NCI-H226 (cell line): ENCODE measurements around the gene HARS2.
A peak's percentile ranks its signal among the peaks of the same experiment; 100 is the strongest.
"Not testable (repeated sequence)": the region's sequence is repeated elsewhere in the genome, so short reads cannot be mapped to it uniquely, and the experiment has no call there.

Experiments used
- DNase-seq: peaks from one replicate; pipeline ENCODE4 v3.0.0-alpha.2; 2015

The HARS2 gene, protein sequence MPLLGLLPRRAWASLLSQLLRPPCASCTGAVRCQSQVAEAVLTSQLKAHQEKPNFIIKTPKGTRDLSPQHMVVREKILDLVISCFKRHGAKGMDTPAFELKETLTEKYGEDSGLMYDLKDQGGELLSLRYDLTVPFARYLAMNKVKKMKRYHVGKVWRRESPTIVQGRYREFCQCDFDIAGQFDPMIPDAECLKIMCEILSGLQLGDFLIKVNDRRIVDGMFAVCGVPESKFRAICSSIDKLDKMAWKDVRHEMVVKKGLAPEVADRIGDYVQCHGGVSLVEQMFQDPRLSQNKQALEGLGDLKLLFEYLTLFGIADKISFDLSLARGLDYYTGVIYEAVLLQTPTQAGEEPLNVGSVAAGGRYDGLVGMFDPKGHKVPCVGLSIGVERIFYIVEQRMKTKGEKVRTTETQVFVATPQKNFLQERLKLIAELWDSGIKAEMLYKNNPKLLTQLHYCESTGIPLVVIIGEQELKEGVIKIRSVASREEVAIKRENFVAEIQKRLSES

DNA sequence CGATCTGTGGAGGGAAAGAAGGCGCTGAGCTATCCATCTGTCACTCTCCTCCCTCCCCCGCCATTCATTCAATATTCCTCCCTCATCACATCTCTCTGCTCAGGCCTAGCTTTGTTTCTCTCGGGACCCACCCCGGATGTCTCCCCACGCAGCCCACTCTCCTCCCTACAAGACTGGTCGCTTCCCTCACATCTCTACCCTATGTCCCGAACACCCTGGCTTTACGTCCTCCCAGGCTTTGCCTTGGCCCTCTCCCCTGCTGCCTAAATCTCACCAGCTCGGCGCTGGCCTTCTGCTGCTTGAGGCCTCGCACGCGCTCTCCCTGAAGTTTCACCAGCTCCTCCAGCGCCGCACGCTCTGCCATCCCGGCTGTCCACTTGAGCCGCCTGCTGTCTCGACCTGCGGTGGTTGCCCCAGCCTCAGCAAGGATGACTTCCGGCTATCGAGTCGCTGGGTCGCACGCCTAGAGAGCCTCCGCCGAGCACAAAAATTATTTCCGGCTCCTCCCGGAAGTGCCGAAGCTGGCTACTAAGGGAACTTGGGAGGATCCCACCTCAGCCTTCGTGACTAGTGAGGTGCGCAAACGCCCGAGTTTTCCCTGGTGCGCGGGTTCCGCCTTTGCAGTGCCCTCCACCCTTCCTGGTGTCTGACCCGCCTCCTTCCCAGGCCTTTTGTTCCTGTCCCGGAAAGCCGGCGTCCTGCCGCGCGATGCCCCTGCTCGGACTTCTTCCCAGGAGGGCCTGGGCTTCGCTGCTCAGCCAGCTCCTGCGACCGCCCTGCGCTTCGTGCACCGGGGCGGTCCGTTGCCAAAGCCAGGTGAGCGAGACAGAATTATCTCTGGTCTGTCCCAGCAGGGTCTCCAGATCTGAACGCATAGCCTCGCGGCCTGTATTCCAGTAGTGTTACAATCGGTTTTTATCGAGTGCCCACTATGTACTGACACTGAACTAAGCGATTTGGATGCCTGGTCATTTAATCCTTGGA lies at the start of gene HARS2, which contains the start of gene HARS1:
TSS of gene HARS2 (plus strand) at position 515 of the 984 bp plus-strand sequence. CDS start at position 709, 194 bp downstream.
TSS of gene HARS1 (minus strand) at position 430 of the 984 bp plus-strand sequence. CDS start at position 364, 66 bp downstream.
- peak; percentile 99 for DNase-seq

DNA sequence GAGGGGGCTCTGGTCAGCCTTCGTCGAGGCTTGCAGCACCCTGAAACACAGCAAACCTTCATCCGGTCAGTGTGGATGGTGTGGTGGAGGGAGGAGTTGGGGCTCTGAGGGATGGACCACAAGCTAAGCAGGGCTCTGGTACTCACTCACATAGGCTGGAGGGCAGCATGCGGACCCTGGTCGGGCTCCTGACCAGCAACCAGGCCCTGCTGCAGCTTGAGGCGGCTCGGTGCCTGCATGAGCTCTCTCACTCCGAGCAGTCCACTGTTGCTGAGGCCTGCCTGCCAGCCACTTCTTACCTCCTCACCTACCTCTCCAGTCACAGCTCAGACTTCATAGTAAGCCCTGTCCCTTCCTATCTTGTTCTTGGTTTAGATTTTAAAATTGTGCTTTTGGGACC lies 49.5 kb upstream of the HARS2 start:
- no peak for DNase-seq

DNA sequence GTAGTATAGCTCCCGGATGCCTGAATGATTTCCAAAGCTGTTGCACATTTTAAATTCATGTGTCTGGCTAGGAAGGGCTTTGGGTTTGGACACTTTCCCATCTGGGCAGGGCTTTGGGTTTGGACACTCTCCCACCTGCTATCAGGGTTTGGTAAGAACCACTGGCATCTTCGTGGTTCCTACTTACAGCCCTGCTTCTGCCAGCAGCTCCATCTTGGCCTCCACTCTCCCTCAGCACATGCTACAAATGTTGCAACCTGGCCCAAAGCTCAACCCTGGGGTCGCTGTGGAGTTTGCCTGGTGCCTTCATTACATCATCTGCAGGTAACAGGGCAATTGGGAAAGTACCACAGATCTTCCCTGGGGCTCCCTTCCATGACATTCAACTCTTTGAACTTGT lies 48.5 kb upstream of the HARS2 start:
- DNase-seq: peak; percentile 64

DNA sequence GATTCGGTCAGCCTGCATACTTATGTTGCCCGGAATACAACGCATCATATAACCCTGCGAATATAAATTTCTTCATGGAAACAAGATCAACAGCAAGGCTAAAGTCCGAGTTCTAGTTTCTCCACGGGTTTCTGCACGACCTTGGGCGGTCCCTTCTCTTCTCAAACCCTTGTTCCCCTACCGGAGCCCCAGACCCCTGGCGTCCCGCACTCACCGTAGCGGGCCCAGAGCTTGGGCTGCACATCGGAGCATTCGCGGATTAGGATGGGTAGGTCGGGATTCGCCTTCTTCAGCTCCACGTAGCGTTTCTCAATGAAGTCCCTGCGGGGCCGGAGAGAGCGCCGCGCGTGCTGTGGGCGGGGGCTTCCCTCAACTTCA lies 44.2 kb upstream of the HARS2 start:
- DNase-seq: no peak

DNA sequence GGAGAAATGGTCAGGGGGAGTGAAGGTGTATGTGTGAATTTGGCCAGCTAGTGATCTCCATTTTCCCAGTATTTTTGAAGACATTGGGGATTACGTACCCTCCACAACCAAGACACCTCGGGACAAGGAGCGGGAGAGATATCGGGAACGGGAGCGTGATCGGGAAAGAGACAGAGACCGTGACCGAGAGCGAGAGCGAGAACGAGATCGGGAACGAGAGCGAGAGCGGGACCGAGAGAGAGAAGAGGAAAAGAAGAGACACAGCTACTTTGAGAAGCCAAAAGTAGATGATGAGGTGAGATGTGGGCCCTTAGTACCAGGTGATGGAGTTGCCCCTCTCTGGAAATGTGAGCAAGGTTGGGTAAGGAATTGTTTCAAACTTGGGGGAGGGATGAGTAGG lies 32.4 kb upstream of the HARS2 start:
- DNase-seq: no peak

DNA sequence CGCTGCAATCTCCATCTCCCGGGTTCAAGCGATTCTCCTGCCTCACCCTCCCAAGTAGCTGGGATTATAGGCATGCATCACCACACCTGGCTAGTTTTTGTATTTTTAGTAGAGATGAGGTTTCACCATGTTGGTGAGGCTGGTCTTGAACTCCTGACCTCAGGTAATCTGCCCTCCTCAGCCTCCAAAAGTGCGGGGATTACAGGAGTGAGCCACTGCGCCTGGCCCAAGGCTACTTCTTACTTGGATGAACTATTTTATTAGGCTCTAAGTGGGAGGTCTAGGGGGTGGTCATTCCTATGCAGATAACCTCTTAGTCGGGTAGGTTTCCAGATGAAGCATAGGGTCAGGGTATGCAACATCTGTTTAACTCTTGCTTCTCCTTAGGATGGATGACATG lies 30.9 kb upstream of the HARS2 start:
- DNase-seq: not testable (repeated sequence)

DNA sequence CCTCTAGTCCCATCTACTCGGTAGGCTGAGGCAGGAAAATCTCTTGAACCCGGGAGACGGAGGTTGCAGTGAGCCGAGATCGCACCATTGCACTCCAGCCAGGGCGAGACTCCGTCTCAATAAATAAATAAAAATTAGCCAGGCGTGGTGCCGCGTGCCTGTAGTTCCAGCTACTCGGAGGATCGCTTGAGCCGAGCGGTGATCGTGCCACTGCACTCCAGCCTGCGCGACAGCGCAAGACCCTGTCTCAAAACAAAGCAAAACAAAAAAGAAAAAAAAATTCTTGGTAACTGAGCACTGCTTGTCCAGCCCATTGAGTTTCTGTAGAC lies 27.3 kb upstream of the HARS2 start:
- DNase-seq: no peak

DNA sequence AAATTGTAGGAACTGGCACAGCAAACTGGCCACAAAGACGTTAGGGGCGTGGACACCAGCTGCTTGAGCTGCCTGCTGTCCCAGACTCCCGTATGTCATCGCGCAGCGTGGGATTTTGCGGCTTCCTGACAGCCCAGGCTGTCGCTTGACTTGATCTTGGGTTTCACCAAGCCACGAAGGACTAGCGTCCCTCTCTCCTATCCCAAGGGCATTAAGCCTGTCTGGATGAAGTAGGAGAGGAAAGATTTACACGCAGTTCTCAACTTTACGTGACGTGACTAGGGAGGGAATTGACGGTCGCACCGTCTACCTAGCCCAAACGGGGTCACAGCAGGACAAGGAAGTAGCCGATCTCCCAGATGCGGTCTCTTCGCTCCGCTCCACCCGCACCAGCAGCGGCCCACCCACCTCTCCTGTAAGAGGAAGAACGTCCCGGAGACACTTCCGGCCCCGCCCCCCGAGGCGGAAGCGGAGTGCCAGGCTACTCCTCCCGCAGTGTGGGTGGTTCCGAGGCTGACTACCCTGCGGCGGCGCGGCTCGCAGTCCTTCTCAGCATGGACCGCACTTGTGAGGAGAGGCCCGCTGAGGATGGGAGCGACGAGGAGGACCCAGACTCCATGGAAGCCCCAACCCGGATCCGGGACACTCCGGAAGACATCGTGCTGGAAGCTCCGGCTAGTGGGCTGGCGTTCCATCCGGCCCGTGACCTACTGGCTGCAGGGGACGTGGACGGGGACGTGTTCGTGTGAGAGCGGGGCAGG lies 26.7 kb upstream of the HARS2 start, which contains the start of gene WDR55:
TSS of gene WDR55 (plus strand) at position 546 of the 761 bp plus-strand sequence. CDS start at position 555, 9 bp downstream.
- DNase-seq: peak; percentile 95

DNA sequence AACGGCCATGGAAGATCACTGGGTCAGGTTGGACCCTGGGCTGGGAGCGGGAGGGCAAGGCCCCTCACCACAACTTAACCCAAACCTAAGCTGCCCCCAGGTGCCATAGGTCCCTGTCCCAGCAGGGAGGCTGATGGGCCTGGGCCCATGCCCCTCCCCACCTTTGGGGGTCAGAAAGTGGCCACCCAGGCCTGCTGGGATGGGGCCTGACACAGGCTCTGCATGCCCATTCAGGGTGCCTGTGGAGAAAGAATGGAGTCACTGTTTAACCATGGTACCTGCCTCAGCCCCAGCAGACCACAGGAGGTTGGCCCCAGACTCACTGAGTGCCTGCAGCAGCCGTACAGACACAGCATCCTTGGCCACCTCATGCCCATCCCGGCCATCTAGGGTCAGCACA lies 20.2 kb upstream of the HARS2 start:
- not testable (repeated sequence) for DNase-seq

DNA sequence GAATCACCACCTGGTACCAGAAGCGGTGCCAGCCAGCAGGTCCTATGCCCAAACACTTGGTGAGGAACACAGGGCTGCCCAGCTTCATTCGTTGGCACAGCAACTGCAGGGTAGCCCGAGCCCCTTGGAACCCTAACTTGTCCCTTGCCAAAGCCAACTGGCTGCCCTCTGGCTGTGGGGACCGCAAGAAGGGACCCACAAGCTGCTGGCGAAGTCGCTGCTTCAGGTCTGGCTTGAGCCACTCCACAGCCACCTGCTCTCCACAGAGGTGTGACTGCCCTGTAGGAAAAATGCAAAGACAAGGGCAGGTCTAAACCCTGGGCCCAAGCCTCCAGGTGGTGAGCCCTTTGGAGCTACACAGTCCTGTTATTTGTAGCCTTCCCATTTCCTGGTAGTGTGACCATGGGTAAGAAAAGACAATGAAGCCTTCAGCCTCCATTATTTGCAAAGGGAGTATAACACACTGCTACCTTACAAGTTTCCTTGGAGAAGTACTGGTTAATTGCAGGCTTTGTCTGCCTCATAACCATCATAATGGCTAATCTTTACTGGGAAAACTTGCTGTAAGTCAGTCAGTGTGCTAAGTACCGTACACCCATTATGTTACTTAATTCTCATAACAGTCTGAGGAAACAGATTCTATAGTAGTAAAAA lies 19.7 kb upstream of the HARS2 start:
- no peak for DNase-seq

DNA sequence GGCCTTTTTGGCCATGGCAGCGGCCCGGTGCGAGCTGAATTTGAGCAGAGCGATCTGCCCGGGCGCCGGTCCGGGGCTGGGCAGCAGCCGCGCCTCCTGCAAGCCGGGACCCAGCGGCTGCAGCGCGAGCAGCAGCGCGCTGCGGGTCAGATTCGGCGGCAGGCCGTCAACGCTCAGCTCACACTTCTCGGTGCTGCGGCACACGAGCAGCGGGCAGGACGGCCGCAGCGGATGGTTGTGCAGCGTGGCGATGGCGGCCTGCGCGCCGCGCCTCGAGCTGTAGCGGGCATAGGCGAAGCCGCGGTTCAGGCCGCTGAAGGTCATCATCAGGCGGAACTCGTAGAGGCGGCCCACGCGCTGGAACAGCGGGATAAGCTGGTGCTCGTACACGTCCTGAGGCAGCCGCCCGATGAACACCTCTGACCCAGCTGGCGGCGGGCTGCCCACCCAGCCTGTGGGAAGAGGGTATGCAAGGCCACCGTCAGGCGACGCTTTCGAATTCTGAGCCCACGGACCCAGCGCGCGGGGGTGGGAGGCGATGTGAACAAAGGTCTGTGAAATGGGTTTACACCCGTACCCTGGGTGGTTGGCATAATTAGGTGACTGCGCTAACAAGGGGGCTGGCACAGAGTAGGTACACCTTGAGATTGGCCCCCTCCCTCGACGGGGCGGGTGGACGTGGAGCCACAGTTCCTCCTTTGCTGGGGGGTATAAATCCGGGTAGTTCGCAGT lies 18.6 kb upstream of the HARS2 start:
- no peak for DNase-seq

DNA sequence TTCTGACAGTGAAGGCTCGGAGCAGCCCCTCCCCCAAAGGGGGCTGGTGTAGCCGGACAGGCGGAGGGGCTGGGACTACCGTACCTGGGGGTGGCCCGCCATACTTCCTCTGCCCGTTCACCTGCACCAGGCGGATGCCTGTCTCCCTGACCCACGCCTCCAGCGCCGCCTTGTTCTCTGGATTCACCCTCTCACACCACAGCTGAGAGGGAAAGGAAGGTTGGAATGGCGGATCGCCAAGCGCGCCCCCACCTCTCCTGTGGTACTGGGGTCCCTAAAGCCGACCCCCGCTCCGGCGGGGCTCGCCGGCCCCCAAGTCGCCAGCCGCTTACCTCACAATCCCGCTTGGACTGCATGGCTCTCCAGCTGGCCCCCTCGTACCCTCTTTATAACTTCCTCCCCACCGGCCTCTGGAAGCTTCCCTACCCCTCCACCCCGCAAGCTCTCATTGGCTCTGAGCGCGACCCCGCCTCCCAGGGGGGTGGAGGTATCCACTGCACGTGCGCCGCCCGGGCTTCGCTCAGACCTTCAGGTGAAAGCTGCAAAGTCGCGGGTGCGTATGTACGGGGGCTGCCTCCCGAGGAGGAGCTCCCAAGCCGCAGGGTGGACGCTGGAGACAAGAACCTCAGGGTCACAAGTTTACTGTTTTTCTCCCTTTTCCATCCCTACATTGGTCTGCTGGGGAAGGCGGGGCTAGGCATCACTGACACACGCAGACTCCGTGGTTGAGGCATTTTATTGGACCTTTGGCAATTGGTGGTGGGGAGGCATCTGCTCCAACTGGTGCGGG lies 17.9 kb upstream of the HARS2 start, which contains the start of gene DND1:
TSS of gene DND1 (minus strand) at position 390 of the 790 bp plus-strand sequence. CDS start at position 356, 34 bp downstream.
- DNase-seq: no peak

DNA sequence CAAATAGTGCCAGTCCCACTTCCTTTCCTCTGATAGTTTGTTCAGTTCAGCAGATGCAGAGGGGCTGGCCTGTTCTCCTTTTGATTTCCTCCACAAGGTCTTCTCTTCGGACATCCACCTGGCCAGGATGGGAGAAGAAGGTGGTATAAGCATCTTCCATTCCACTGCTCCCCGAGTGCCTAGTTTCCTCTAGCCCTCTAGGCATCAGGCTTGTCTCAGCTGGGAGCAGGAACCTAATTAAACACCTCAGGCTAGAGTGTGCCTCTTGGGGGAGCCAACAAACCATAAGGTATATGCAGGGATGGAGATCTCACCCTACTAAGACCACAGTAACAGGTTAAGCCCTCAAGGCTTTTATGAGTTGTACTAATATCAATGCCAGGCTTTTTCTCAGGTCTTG lies 17.0 kb upstream of the HARS2 start:
- DNase-seq: no peak

DNA sequence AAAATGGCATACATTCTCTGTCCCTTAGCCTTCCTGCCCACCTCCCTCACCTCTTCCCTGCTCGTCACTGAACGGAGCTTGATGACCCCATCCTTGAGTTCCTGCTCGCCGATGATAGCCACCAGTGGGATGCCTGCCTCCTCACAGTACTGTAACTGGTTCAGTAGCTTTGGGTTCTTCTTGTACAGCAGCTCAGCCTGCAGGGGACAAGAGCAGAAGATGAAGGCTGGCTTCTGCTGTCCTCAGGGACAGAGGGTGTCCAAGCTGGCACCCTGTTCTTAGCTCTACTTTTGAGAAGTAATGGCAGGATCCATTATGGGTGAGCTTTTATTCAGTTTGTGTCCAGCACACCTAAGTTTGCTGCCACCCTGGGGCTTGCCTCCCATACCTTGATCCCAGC lies 16.6 kb upstream of the HARS2 start:
- DNase-seq: no peak

DNA sequence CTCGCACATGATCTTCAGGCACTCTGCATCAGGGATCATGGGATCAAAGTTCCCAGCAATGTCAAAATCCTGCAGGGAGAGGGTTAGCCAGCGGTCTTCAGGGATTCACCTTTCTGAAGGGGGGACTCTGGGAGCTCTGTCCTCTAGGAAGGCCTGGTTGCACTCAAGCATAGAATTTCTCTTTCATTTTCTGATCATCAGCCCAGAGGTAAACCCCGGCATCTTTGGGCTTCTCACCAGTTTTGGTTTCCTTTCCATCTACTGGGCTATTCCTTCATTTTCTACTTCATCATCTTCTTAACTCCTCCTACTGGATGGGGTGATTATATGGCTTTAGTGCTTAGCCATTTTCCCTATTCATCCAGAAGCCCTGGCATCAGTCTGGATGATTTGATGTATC lies 13.3 kb upstream of the HARS2 start:
- no peak for DNase-seq

DNA sequence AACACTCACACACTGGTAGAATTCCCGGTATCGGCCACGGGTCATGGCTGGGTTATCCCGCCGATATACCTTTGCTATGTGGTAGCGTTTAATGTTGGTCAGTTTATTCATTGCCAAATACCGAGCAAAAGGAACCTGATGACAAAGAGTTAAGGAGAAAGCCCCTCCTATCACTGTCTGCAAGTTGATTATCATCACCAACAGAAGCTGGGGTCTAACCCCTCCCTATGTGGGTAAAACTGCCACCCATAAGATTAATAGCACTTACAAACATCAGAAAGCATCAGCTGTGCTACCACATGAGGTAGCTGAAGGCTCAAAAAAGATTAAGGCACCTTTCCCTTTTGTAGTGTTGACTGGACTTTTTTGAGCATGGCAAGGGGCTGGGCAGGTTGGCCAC lies 12.3 kb upstream of the HARS2 start:
- no peak for DNase-seq

DNA sequence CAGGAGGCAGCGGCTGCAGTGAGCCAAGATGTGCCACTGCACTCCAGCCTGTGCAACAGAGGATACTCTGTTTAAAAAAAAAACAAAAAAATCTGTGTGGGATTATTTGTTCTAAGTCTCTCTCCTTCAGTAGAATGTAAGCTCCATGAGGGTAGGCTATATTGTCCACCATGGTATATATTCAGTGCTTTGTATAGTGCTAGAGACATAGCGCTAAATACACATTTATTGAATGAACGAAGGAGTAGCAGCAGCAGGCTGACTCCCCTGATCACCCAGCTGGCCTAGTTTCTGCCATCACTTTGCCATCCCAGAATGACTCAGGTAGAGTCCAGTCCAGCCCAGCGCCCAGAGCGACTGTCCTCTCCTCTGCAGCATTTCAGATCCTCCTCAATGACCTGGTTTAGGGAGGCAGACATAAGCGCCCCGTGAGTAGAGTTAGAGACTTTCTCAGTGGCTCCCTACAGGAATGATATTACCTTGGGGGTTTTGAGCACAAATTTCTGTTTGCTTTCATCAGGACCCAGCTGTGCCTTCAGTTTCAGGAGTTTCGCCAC lies 801 bp upstream of the HARS2 start:
- DNase-seq: no peak

DNA sequence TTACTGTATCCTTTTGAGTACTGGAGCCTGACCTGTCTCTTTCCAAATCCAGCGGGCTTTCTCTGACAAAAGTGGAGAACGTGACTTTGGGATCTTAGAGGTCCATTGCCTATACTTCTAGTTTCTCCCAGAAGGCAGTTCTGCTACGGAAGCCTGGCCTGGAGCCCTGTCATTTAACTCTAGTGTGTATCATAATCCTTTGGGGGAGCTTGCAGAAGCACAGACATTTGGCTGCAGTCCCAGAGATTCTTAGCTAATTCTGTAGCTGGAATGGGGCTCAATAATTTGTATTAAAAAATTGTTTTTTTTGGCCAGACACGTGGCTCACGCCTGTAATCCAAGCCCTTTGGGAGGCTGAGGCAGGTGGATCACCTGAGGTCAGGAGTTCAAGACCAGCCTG lies 3.0 kb downstream of the HARS2 start:
- no peak for DNase-seq

DNA sequence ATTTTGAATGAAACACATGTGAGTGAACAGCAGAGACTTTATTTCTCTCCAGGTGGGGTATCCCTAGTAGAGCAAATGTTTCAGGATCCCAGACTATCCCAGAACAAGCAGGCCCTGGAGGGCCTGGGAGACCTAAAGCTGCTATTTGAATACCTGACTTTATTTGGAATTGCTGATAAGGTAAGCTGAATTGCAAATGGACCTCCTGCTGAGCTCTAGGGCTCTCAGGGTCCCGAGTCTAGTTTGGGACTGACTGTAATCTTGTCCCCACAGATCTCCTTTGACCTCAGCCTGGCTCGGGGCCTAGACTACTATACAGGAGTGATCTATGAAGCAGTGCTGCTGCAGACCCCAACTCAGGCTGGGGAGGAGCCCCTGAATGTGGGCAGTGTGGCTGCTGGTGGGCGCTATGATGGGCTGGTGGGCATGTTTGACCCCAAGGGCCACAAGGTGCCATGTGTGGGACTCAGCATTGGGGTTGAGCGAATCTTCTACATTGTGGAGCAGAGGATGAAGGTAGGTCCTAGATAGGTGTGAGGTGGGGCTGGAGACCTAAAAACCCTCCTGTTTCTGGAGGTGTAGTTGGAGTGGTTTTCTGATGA lies 5.7 kb downstream of the HARS2 start:
- no peak for DNase-seq
